Body of pancreas (tissue), 4 donors: ENCODE results near the gene OSBPL2.

ENCODE experiments used
- CTCF ChIP-seq, 7 experiments: fragments of 450-650 bp in 4 of 7; fragments of 200-600 bp in 3 of 7; sonication (generic) in 3 of 7; IDR thresholded peaks; one replicate each; pipeline ENCODE4 v1.5.1; 2016 to 2019; ENCODE audit warnings: antibody characterized with exemption in 7 of 7
- POLR2A ChIP-seq, 3 donors: fragments of 450-650 bp; IDR thresholded peaks; one replicate each; pipeline ENCODE4 v1.6.1; 2016; ENCODE audit warnings: antibody characterized with exemption in 3 of 3, mild to moderate bottlenecking in 2 of 3

- TF ChIP-seq CTCF (IDR thresholded peaks at IDR 0.05) (no peak), POLR2A (IDR thresholded peaks at IDR 0.05) (no peak)
These were observed 94.1 kb downstream of the OSBPL2 start for GRCh38 chr20:62332421-62332820.
